Right atrium auricular region (tissue), 2 donors: Measurements from ENCODE around the gene INPP5J. TPM values are rescaled to one million over a fixed set of nuclear protein-coding genes. Genes with fewer than 3 reads are reported as not detected.

ENCODE experiments used
- DNase-seq: peaks from one replicate; pipeline ENCODE4 v3.0.0-alpha.2; 2019; ENCODE audit warnings: low spot score
- H3K27ac ChIP-seq, 2 donors: fragments of 200-600 bp; sonication (generic); 1 replicate in 1 of 2; 2 replicates in 1 of 2; pipeline ENCODE4 v1.5.1; 2016 to 2019
- H3K27me3 ChIP-seq, 2 donors: fragments of 200-600 bp; sonication (generic); one replicate each; pipeline versions ENCODE4 v1.5.1 to v1.6.0; 2017 to 2019
- H3K36me3 ChIP-seq: fragments of 200-600 bp; sonication (generic); one replicate; pipeline ENCODE4 v1.5.1; 2016
- H3K4me1 ChIP-seq, 2 donors: fragments of 200-600 bp; sonication (generic); one replicate each; pipeline versions ENCODE4 v1.5.1 to v1.6.0; 2017 to 2019
- H3K4me3 ChIP-seq, 2 donors: fragments of 200-600 bp; sonication (generic); 1 replicate in 1 of 2; 2 replicates in 1 of 2; pipeline ENCODE4 v1.5.1; 2017 to 2019; ENCODE audit warnings: mild to moderate bottlenecking in 1 of 2, moderate library complexity in 1 of 2
- H3K9me3 ChIP-seq, 2 donors: fragments of 200-600 bp; sonication (generic); one replicate each; pipeline ENCODE4 v1.5.1; 2019
- CTCF ChIP-seq, 2 donors: fragments of 200-600 bp; sonication (generic); IDR thresholded peaks; one replicate each; pipeline ENCODE4 v1.5.1; 2019; ENCODE audit warnings: antibody characterized with exemption in 2 of 2
- total RNA-seq, 2 donors: library from RNA; depleted of rRNA; stranded (reverse); fragments of >200 nt; gene quantifications; one replicate each; pipeline ENCODE4 v1.1.0, GENCODE V29; 2016

INPP5J gene
- total RNA-seq, 2 donors from 2014 or later = 17.6 to 26.3 TPM

GRCh38 chr22:31120230-31120629 is 2.5 kb upstream of the INPP5J start:
- Histone ChIP-seq H3K9me3 (no peaks in the 10 kb centered on the region), H3K27ac (peak overlapping the region; percentile 86 to 95), H3K27me3 (no peaks in the 10 kb centered on the region), H3K36me3 (no peaks in the 10 kb centered on the region), H3K4me1 (peaks cover 0 to 51% of the 10 kb centered on the region in 2 donors), H3K4me3 (no peak overlapping the region)
- DNase-seq = no peak
- TF ChIP-seq CTCF (IDR thresholded peaks at IDR 0.05) = no peak

DNA sequence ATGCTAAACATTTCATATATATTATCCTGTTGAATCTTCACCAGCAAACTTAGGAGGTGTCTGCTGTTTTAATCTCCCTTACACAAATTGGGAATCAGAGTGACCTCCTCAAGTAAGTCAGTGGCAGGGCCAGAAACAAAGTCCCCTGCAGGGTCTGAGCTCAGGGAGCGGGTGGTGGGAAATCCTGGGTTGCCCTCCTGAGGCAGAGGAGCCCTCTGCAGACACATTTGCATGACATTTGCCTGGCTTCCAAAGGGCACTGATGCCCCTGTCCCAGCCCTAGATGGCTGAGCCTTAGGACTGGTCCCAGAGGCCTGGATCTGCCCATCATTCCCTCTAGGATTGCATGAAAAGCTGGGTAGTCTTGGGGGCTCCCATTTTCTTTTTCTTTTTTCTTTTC is 2.1 kb upstream of the INPP5J start:
- Histone ChIP-seq H3K27ac (peak overlapping the region; percentile 86 to 95), H3K36me3 (no peaks in the 10 kb centered on the region), H3K4me3 (no peak overlapping the region), H3K4me1 (peaks cover 0 to 51% of the 10 kb centered on the region in 2 donors), H3K27me3 (no peaks in the 10 kb centered on the region), H3K9me3 (no peaks in the 10 kb centered on the region)
- DNase-seq = no peak
- TF ChIP-seq CTCF (IDR thresholded peaks at IDR 0.05) = no peak

- no peaks in the 10 kb centered on the region for H3K9me3 ChIP-seq
- no peaks in the 10 kb centered on the region for H3K27me3 ChIP-seq
- H3K4me3 ChIP-seq = no peak overlapping the region
- no peaks in the 10 kb centered on the region for H3K36me3 ChIP-seq
- DNase-seq = no peak
- peak overlapping the region; percentile 83 to 95 for H3K27ac ChIP-seq
- no peak for TF ChIP-seq CTCF (IDR thresholded peaks at IDR 0.05)
- peaks cover 0 to 51% of the 10 kb centered on the region in 2 donors for H3K4me1 ChIP-seq
Observed at GRCh38 chr22:31121403-31121802, 1.4 kb upstream of the INPP5J start.

GRCh38 chr22:31122196-31122531 is 602 bp upstream of the INPP5J start:
- Histone ChIP-seq H3K27me3 (no peaks in the 10 kb centered on the region), H3K4me3 (peak overlapping the region in 1 of 2 donors; percentile 58), H3K36me3 (no peaks in the 10 kb centered on the region), H3K4me1 (peaks cover 0 to 51% of the 10 kb centered on the region in 2 donors), H3K9me3 (no peaks in the 10 kb centered on the region), H3K27ac (peak overlapping the region; percentile 83 to 95)
- DNase-seq = no peak
- no peak for TF ChIP-seq CTCF (IDR thresholded peaks at IDR 0.05)

- no peak for TF ChIP-seq CTCF (IDR thresholded peaks at IDR 0.05)
- Histone ChIP-seq H3K4me1 (peaks cover 0 to 47% of the 10 kb centered on the region in 2 donors), H3K27ac (peak overlapping the region; percentile 83 to 95), H3K27me3 (no peaks in the 10 kb centered on the region), H3K36me3 (no peaks in the 10 kb centered on the region), H3K9me3 (no peaks in the 10 kb centered on the region), H3K4me3 (peak overlapping the region; percentile 56 to 58)
- DNase-seq = no peak
Observed at GRCh38 chr22:31123292-31123602, 481 bp downstream of the INPP5J start.

- no peak for DNase-seq
Observed at GRCh38 chr22:31124290-31124689, 1.5 kb downstream of the INPP5J start.

More at GRCh38 chr22:31124290-31124689, 1.5 kb downstream of the INPP5J start:
- no peaks in the 10 kb centered on the region for H3K36me3 ChIP-seq
- no peak overlapping the region for H3K27ac ChIP-seq
- H3K27me3 ChIP-seq = no peaks in the 10 kb centered on the region
- no peaks in the 10 kb centered on the region for H3K9me3 ChIP-seq
- TF ChIP-seq CTCF (IDR thresholded peaks at IDR 0.05) = no peak
- H3K4me1 ChIP-seq = peaks cover 0 to 38% of the 10 kb centered on the region in 2 donors
- H3K4me3 ChIP-seq = no peak overlapping the region
